ENCODE measurements around the gene GRK6.
"Not testable (repeated sequence)": the region's sequence is repeated elsewhere in the genome, so short reads cannot be mapped to it uniquely, and the experiment has no call there.

The GRK6 gene

GRCh38 chr5:177472460-177473442 lies 46.3 kb downstream of the GRK6 start:
- DNase-seq, result no peak

GRCh38 chr5:177473443-177474001 lies 47.0 kb downstream of the GRK6 start, which contains the start of gene DBN1:
DBN1 (minus strand) TSS chr5:177473634; CDS start chr5:177473521, 113 bp downstream.
- DNase-seq, result no peak

GRCh38 chr5:177474002-177474476 lies 47.6 kb downstream of the GRK6 start:
- no peak for DNase-seq

GRCh38 chr5:177474846-177475562 lies 48.5 kb downstream of the GRK6 start:
- no peak for DNase-seq

DNA sequence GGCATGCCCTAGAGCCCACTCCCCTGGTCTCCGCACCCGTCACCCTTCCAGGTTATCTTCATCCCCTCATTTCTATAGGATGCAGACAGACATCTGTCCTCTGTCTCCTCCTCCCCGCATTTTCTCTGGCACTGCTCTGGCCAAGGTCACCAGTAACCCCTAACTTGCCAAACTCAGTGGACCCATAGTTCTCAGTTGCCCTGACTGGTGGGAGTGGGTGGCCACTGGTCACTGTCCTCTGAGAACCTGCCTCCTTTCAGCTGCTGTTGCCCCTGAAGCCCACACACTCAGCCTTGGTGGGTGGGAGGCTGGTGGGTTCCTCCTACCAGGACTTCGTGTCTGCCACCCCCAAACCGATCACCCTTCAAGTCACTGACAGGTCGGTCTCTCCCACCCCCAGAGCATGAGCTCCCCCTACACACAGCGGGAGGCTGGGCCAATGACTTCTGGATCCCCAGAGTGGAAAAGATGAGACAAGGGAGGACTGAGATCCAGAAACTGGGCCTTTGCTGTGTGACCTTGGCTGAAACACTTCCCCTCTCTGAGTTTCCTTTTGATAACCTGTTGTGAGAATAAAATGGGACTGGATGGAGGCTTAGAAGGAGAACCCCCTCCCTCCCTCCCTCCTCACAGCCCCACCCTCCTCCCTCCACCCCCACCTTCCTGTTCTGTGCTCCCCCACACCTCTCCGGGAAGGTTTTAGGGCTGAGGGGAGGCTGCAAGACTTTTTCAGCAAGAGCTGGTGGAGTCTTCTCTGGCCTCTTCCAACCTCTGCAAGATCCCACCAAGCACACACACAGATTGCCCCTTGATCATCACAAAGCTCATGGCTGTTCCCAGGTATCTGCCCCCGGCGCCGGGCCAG lies 49.3 kb downstream of the GRK6 start:
- no peak for DNase-seq

- no peak for DNase-seq
Observed at GRCh38 chr5:177476531-177477233, 50.2 kb downstream of the GRK6 start.

GRCh38 chr5:177477701-177478477 lies 51.4 kb downstream of the GRK6 start:
- no peak for DNase-seq

DNA sequence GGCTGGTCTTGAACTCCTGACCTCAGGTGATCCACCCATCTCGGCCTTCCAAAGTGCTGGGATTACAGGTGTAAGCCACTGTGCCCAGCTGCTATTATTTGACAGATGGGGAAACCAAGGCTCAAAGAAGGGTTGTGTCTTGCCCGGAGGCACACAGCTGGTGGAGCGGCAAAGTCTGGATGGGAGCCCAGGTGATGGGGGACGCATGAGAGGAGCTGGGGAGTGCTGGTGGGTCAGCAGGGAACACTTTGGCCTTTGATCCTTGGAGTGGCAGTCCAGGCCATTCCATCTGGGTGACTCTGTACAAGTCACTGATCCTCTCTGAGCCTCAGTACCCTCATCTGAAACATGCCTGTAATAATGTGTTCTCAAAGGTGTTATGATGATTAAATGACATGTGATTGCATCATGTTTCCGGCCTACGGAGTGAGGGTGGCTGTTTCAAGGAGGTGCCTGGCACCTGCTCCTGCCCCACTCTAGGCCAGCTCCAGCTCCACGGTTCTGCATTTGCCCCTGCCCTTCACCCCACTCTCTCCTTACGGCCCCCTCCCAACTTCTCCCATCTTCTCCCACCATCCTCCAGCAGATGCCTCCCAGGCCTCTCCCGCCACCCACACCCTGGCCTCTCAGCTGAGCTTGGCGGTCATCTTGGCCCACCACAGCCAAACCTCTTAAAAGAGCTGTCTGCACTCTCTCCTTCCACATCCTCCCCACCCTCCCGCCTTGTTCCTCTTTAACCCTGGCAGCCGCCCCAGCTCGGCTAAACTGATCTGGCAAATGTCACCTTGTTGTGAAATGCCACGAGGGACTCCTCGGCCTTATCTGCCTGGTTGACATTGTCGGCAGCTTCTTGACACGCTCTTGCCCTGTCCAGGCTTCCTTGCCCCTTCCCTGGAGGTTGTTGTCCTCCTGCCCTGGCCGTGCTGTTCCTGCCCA lies 52.5 kb downstream of the GRK6 start:
- DNase-seq, result no peak

DNA sequence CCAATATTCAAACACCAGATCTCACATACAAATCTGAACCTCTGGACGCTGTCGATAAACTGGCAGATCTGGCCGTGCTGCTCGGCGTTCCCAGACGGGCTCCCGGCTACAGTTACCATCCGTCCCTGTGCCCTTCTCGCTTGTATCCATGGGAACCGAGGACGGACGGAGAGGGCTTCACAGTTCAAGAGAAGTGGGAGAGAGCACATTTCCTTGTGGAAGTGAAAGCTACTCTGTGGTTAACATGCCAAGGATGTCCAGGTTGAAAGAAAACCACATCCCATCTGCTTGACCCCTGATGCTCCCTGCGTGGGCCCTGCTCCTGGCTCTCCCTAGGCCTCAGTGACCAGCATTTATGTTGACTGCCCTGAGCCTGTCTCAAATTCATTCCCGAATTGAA lies 53.3 kb downstream of the GRK6 start:
- DNase-seq, result no peak

DNA sequence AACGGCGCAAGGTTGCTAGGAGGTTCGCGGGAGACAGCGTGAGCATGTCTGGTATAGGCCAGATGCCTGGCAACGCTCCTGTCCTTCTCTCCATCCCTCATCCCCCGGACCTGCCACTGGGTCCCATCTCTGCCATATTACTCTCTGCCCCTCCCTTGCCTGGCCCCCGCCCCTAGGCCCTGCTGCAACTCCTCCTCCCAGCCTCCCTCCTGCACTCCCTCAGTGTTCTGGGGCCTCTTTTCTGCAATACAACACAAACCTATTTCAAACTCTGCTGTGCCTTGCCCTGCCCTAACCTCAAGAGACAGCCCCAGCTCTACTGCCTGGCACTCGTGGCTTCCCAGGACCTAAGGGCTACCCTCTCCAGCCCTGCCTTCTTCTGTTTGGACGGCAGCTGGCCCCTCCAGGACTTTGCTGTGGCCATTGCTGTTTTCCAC lies 55.9 kb downstream of the GRK6 start:
- DNase-seq, result no peak

- DNase-seq, result no peak
Observed at GRCh38 chr5:177483042-177483441, 56.6 kb downstream of the GRK6 start.

DNA sequence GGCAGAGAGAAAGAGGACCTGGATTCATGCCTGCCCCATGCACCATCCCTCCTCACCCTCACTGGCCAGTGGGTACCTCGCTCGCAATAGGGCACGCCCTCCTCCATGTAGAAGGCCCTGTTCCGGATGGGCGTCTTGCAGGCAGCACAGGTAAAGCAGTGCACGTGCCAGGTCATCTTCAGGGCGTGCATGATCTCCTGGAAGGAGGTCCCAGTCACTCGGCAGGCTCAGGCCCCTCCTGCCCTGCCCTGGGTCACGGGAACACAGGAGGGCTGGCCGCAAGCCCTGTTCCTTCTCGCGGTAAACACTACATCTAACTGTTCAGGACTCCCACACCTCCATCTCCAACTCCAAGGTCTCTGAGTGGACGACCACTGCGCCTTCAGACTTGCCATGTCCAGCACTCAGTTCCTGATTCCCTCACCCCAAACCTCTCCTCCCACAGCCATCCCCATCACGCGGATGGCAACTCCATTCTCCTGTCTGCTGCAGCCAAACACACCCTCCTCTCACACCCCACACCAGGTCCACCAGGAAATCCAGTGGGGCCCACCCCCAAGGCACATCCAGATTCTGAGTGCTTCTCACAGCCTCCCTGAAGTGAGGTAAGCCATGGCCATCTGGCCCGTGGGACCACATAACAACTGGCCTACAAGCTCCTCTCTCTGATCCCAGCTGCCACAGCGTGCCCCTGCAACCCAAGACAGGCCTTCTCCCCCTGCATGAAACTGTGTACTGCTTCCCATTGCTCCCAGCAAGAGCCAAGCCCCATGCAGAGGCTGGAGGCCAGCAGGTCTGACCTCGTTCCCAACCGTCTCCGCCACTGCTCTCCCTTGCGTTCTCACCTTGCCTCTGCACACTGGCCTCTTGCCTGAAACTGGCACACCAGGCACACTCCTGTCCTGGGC lies 57.8 kb downstream of the GRK6 start:
- no peak for DNase-seq

- DNase-seq, result no peak
Observed at GRCh38 chr5:177484902-177485549, 58.5 kb downstream of the GRK6 start.

DNA sequence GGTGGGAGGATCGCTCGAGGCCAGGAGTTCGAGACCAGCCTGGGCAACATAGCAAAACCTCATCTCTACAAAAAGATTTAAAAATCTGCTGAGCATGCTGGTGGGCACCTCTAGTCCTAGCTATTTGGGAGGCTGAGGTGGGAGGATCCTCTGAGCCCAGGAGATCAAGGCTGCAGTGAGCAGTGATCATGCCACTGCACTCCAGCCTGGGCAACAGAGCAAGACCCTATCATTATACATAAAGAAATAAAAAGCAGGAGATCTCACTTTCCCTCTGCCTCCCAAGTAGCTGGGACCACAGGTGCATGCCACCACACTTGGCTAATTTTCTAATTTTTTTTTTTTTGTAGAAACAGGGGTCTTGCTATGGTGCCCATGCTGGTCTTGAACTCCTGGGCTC lies 59.3 kb downstream of the GRK6 start:
- DNase-seq, result not testable (repeated sequence)

GRCh38 chr5:177486256-177486655 lies 59.8 kb downstream of the GRK6 start:
- no peak for DNase-seq

DNA sequence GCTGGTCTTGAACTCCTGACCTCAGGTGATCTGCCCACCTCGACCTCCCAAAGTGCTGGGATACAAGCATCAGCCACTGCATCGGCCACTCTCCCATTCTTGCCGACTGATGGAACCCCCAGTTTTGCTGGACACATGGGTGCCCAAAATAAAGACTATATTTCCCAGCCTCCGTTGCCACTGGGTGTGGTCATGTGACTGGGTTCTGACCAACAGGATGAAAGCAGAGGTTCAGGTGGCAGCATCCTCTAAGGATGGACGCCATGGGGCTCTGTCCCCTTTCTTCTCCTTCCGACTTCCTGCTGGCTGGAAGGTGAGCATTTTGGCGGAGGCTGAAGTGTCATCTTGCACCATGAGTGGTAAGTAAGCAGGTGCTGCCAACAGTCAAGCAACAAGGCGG lies 60.7 kb downstream of the GRK6 start:
- DNase-seq, result no peak

DNA sequence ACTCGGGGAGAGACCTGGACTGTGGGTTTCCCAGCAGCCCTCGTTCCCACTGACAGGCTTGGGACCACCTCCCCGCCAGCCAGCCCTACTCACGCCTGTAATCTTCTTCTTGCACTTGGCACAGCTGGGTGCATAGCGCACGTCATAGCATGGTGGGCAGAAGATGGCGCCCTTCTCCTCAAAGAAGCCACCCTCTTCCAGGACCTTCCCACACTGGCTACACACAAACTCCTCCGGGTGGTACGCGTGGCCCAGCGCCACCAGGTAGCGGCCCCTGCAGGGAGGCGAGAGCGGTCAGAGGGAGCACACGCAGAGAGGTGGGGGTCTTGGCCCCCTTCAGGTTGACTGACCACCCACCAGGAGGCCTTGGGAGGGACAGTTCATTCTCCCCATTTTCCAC lies 61.5 kb downstream of the GRK6 start:
- no peak for DNase-seq

GRCh38 chr5:177489119-177489716 lies 62.7 kb downstream of the GRK6 start:
- no peak for DNase-seq
